ENCODE results near the gene TNNT3.
"Not testable (repeated sequence)": the region's sequence is repeated elsewhere in the genome, so short reads cannot be mapped to it uniquely, and the experiment has no call there.

Gene TNNT3

DNA sequence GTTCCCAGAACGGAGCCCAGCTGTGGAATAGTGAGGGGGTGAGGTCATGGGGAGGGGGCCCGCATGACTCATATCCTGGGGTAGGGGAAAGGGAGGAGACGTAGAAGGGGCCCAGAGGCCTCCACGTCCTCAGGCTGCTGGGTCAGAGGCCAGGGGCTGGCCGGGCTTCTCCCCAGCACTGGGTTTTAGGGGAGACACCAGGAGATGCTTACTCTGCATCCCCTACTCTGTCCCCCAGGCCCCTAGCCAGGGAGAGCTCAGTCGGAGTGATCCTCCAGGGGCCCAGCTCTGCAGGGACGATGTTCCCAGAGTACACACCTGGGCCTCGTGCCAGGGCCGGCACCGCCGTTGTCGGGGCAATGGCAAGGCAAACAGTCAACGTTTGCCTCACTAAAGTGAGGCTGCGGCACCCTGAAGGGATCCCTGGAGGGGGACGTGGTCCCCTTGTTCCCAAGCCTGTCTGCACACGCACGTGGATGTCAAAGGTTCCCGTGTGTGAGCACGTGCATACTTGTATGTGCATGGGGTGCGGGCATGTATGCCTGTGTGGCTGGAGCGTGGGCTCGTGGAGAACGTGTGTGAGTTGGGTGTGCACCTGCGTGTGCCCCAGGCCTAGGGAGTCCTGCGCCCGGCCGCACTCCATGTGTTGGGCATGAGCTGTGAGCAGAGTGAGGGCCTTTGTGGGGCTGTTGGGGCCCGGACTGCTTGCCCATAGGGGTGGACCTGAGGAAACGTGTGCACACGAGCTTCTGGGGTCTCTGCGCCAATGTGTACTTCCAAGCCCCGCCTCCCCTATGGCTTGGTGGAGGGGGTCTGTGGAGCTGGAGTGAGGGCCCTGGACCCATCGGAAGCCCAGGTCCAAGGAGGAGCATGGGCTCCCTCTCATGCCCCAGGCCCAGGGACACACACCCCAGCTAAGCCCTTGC is 42.0 kb upstream of the TNNT3 start:
- DNase-seq (ENCODE audit: low spot score): no peak
- Mint-ChIP-seq H3K27ac (no peak overlapping the region), H3K9me3 (no peaks in the 10 kb centered on the region), H3K4me1 (ENCODE audit: low read depth) (peaks cover 2% of the 10 kb centered on the region), H3K36me3 (ENCODE audit: low read depth) (peaks cover 5% of the 10 kb centered on the region), H3K27me3 (ENCODE audit: low read depth) (no peaks in the 10 kb centered on the region), H3K4me3 (no peak overlapping the region)

DNA sequence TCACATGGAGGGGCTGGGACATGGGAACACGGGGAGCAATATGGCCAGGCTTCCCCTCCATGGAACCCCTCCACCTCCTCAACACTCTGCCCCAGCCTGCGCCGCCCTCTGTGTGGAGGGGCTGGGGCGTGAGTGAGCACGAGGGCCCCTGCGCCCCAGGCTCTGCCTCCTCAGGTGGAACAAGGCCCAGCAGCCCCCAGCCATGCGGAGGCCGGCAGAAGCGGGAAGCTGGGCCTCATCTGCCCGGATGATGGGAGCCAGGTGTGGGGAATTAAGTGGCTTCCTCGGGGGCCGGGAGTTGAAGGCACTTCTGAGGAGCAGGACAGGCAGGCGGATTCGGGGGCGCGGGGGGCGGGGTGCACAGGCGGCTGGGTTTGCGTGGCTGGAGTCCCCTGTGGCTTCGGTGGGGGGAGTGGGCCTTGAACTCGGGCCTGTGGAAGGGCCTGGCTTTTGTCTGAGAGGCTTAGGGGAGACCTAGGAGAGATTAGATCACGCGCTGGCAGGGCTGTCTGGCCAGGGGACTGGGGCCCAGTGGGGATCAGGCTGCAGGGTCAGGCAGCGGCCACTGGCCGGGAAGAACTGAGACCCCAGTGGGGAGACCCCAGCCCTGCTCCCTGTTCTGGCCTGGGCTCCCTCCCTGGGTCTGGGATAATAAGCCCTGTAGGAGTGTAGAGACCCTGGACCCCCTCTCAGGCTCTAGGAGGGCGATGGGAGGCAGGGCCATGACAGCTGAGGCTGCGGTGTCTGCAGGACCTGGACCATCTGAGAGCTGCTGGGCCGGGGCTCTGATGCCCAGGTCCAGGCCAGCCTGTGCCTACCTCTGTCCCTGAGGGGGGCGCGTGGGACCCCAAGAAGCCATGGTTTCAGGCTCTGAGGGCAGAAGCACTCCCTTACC is 41.1 kb upstream of the TNNT3 start:
- Mint-ChIP-seq H3K4me3 (no peak overlapping the region), H3K27me3 (ENCODE audit: low read depth) (no peaks in the 10 kb centered on the region), H3K9me3 (no peaks in the 10 kb centered on the region), H3K27ac (no peak overlapping the region), H3K36me3 (ENCODE audit: low read depth) (peaks cover 5% of the 10 kb centered on the region), H3K4me1 (ENCODE audit: low read depth) (no peaks in the 10 kb centered on the region)
- no peak for DNase-seq (ENCODE audit: low spot score)

DNA sequence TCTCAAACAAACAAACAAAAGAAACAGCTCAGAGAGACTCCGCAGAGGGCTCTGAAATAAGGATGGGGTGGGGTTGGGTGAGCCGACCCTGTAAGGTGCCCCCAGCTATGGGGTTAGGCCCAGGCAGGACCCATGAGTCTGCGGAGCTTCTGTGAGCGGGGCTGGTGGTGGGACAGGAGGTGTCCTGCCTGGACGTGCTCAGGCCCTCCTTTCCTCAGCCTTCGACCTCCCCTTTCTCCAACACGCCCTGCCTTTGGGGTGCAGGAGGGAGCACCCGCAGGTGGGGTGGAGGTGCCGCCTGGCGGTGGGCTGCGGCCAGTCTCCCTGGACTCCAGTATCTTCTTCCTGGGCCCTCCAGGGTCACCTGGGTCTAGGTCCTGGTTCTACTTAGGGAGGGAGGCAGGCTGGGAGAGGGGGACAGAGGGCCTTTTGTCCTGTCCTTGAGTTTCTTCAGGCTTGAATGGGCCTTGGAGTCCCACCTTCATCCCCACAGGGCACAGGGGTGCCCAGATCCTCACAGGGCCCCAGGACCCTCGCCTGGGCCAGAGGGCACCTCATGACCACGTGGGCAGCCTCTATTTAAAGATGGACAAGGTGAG is 40.1 kb upstream of the TNNT3 start:
- H3K4me1 Mint-ChIP-seq (ENCODE audit: low read depth): no peaks in the 10 kb centered on the region
- DNase-seq (ENCODE audit: low spot score): no peak
- H3K36me3 Mint-ChIP-seq (ENCODE audit: low read depth): peaks cover 5% of the 10 kb centered on the region
- H3K9me3 Mint-ChIP-seq: no peaks in the 10 kb centered on the region
- no peak overlapping the region for H3K27ac Mint-ChIP-seq
- no peak overlapping the region for H3K4me3 Mint-ChIP-seq
- no peaks in the 10 kb centered on the region for H3K27me3 Mint-ChIP-seq (ENCODE audit: low read depth)

DNA sequence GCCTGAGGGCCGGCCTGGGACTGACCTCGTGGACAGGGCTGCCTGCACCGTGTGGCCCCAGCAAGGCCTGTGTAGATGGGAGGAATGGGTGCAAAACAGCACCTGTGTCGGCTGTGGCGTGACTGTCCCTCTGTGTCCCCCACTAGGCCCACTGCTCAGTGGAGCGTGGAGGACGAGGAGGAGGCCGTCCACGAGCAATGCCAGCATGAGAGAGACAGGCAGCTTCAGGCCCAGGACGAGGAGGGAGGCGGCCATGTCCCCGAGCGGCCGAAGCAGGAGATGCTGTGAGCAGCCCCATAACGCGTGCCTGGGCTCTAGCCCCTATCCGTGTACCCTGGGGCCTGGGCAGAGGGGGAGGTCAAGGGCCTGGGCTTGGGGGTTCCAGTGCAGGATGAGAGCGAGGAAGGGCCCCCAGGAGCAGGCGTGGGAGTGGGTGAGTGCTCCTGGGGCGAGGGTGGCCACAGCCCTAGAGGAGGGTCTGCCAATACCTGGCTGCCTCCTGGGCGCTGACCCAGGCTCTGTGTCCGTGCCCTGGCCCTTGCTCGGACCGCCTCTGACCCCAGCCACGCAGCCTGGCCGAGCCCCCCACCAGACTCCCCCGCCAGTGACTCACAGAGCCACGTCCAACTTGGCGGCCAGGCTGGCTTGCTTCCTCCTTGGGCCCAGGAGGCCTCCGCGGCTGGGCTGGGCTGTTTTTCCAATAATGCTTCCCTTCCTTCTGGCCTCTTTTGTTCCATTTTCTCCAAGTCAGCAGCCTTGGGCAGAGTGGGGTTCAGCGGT is 39.4 kb upstream of the TNNT3 start:
- no peak overlapping the region for H3K27ac Mint-ChIP-seq
- H3K4me1 Mint-ChIP-seq (ENCODE audit: low read depth): no peaks in the 10 kb centered on the region
- no peaks in the 10 kb centered on the region for H3K9me3 Mint-ChIP-seq
- peaks cover 5% of the 10 kb centered on the region for H3K36me3 Mint-ChIP-seq (ENCODE audit: low read depth)
- no peak for DNase-seq (ENCODE audit: low spot score)
- no peaks in the 10 kb centered on the region for H3K27me3 Mint-ChIP-seq (ENCODE audit: low read depth)
- no peak overlapping the region for H3K4me3 Mint-ChIP-seq

DNA sequence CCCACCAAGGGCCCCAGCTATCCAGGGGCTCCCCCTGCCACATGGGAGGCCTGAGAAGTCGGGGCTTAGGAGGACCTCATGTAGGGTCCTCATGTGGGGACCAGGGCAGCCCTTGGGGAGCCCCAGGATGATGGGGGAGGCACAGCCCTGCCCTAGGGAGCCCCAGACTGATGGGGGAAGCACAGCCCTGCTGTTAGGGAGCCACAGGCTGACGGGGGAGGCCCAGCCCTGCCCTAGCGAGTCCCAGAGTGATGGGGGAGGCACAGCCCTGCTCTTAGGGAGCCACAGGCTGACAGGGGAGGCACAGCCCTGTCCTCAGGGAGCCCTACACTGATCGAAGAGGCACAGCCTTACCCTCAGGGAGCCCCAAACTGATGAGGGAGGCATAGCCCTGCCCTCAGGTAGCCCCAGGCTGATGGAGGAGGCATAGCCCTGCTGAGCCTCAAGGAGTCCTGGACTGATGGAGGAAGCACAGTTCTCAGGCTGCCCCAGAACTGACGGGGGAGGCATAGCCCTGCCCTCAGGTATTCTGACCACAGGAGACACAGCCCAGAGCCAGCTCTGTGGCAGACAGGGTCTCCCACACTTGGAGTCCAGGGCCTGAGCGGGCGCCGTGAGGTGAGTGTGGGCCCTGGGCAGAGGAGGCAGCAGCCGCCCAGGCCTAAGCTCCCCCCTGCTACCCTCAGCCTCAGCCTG is 38.6 kb upstream of the TNNT3 start:
- H3K27ac Mint-ChIP-seq: no peak overlapping the region
- no peak overlapping the region for H3K4me3 Mint-ChIP-seq
- H3K4me1 Mint-ChIP-seq (ENCODE audit: low read depth): no peaks in the 10 kb centered on the region

DNA sequence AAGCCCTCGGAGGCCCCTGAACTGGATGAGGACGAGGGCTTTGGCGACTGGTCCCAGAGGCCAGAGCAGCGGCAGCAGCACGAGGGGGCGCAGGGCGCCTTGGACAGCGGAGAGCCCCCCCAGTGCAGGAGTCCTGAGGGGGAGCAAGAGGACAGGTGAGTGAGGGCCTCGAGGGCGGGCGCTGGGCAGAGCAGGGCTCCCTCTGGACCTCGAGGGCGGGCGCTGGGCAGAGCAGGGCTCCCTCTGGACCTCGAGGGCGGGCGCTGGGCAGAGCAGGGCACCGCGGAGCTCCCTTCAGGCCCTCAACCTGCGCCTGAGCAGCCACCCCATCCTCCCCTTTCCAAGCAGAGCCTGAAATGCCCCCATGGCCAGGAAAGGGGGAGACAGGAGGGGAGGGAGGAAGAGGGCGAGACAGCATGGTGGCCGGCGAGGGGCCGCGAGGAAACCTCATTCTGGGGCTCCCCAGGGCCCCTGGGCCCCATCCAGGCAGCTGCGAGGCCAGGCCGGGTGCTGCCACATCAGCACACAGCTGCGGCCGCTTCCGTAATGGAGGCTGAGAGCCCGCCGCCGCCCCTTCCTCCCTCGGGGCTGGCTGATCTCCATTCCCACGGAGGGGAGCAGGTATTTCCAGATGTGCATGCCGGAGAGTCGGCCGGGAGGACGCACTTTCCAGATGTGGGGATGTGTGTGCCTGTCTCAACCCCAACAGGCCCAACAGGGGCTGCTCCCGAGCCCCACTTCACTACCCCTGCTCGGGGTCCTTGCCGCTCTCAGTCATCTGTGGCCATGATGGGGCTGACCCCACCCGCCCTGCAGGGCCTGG is 37.9 kb upstream of the TNNT3 start:
- Mint-ChIP-seq H3K27me3 (ENCODE audit: low read depth) (no peaks in the 10 kb centered on the region), H3K27ac (no peak overlapping the region), H3K36me3 (ENCODE audit: low read depth) (peaks cover 2% of the 10 kb centered on the region), H3K4me1 (ENCODE audit: low read depth) (peaks cover under 1% of the 10 kb centered on the region), H3K4me3 (no peak overlapping the region), H3K9me3 (no peaks in the 10 kb centered on the region)
- no peak for DNase-seq (ENCODE audit: low spot score)

More for the DNA sequence above, 38.6 kb upstream of the TNNT3 start:
- DNase-seq (ENCODE audit: low spot score): no peak
- Mint-ChIP-seq H3K9me3 (no peaks in the 10 kb centered on the region), H3K27me3 (ENCODE audit: low read depth) (no peaks in the 10 kb centered on the region), H3K36me3 (ENCODE audit: low read depth) (peaks cover 2% of the 10 kb centered on the region)

DNA sequence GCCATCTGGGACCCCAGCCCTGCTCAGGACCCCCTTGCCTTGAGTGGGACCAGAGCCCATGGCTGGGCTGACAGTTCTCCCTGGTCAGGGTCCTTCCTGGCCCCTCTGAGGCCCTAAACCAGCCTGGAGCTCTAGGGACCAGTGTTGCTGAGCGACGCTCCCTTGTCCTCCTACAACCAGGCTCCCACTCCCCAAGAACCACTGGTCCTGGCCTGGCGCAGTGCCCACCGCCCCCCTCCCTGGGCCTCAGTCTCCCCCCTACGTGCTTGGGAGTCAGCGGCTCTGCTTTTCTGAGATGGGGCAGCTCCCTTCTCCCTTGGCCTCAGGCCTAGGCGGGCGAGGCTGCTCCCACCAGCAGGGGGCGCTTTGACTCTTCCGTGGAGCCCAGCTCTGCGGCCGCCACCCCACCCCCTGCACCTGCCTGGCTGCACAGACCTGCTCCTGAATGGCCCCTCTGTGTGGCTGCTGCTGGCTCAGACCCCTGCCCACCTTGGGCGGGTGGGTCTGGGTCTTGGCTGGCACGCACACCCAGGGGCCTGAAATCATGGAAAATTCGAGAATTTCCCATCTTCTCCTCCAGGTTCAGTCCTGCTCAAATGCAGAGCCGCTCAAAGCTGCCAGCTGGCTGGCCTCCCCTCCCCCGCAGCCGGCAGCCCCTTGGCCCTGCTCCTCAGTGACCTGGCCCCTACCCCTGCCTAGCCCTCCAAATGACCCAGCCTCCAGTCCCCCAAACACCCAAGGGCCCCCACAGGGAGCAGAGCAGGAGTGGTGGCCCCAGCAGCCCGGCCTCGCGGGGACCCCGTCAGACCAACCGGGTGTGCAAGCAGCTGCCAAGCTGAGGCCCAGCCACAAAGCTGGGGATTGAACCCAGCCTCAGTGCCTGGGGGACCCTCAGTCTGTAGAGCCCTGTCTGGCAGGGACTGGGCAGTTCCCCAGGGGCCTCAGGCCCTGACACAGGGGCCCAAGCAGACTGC is 37.0 kb upstream of the TNNT3 start:
- H3K27me3 Mint-ChIP-seq (ENCODE audit: low read depth): no peaks in the 10 kb centered on the region

DNA sequence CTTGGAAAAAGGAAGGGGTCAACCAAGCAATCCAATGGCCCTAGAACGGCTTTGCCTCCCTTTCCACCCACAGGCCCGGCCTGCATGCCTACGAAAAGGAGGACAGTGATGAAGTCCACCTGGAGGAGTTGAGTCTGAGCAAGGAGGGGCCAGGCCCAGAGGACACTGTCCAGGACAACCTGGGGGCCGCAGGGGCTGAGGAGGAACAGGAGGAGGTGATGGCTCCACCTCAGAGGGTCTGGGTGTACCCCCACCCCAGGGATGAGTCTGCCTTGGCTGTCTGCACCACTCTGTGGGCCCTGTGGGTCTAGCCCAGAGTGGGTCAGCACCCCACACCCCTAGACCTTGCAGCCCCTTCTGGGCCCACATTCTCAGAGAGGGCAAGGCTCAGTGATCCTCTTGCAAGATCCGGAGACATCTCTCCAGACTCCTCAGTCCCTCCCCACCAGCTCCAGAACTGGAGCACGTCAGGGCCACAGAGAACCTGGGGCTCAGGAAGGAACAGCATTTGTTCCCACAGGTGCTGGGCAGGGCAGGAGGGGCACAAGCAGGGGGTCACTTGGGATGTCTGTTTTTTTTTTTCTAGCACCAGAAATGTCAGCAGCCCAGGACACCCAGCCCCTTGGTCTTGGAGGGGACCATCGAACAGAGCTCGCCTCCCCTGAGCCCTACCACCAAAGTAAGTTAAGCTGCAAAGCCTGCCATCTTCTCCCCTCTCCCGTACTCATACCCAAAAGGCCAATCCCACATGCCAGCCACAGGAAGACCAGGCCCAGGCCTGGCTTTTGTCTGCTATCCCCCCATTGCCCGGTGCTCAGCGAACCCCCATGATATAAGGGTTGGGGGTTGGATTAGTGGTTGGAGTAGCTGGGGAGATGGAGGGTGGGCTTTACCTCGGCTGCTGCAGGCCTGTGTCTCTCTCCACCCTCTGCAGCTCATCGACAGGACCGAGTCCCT is 35.9 kb upstream of the TNNT3 start:
- no peak for DNase-seq (ENCODE audit: low spot score)
- Mint-ChIP-seq H3K4me1 (ENCODE audit: low read depth) (peaks cover 10% of the 10 kb centered on the region), H3K27ac (no peak overlapping the region), H3K9me3 (no peaks in the 10 kb centered on the region), H3K36me3 (ENCODE audit: low read depth) (peaks cover 14% of the 10 kb centered on the region), H3K27me3 (ENCODE audit: low read depth) (no peaks in the 10 kb centered on the region), H3K4me3 (no peak overlapping the region)

More for the DNA sequence above, 37.0 kb upstream of the TNNT3 start:
- H3K36me3 Mint-ChIP-seq (ENCODE audit: low read depth): peaks cover 6% of the 10 kb centered on the region
- DNase-seq (ENCODE audit: low spot score): peak; percentile 60
- peaks cover 3% of the 10 kb centered on the region for H3K4me1 Mint-ChIP-seq (ENCODE audit: low read depth)
- no peak overlapping the region for H3K27ac Mint-ChIP-seq
- no peak overlapping the region for H3K4me3 Mint-ChIP-seq
- no peaks in the 10 kb centered on the region for H3K9me3 Mint-ChIP-seq

DNA sequence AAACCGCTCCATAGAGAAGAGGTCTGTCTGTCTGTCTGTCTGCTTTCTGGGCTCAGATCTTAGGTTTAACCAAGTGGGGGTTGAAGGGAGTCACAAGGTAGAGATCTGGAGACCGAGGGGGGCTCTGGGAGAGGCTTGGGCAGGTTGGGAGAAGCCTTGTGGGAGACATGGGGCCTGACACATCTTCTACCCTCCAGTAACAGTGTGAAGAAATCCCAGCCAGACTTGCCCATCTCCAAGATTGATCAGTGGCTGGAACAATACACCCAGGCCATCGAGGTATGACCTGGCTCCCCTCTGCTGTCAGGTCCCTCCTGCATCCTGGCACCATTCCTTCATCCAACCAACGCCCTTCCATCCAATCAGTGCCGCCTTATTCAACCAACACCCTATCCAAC is 35.2 kb upstream of the TNNT3 start:
- Mint-ChIP-seq H3K36me3 (ENCODE audit: low read depth) (peaks cover 18% of the 10 kb centered on the region), H3K9me3 (no peaks in the 10 kb centered on the region), H3K27ac (no peak overlapping the region), H3K4me1 (ENCODE audit: low read depth) (peaks cover 14% of the 10 kb centered on the region), H3K27me3 (ENCODE audit: low read depth) (no peaks in the 10 kb centered on the region), H3K4me3 (no peak overlapping the region)
- no peak for DNase-seq (ENCODE audit: low spot score)

DNA sequence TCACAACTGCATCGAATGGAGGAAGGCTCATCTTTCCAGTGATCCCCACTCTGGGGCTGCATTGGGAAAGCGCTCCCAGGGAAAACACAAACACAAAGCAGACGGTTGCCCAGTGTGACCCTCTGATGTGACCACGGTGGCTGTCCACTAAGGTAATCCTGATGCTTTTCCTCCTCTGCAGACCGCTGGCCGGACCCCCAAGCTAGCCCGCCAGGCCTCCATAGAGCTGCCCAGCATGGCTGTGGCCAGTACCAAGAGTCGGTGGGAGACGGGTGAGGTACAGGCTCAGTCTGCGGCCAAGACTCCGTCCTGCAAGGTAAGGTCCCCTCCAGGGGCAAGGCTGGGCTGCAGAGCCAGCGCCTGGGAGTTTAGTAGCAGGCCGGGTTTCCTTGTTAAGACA is 33.0 kb upstream of the TNNT3 start:
- not testable (repeated sequence) for H3K9me3 Mint-ChIP-seq; DNase-seq (ENCODE audit: low spot score)
- H3K4me1 Mint-ChIP-seq (ENCODE audit: low read depth): peaks cover 16% of the 10 kb centered on the region

More for the DNA sequence above, 33.0 kb upstream of the TNNT3 start:
- not testable (repeated sequence) for H3K27me3 Mint-ChIP-seq (ENCODE audit: low read depth); H3K4me3 Mint-ChIP-seq
- Mint-ChIP-seq H3K36me3 (ENCODE audit: low read depth) (peaks cover 23% of the 10 kb centered on the region), H3K27ac (peak overlapping the region; percentile 53)

All from T-helper 2 cell treated with Interferon-gamma antibody and Interleukin-4, amounts not matched to agents 5 μg/mL and 100 μg/mL, for 36 hours (primary cell).